Renal cortical epithelial cell (primary cell): ENCODE results near the gene MGAT5B. TPM values are rescaled to one million over a fixed set of nuclear protein-coding genes. Genes with fewer than 3 reads are reported as not detected.
"Not testable (repeated sequence)": the region's sequence is repeated elsewhere in the genome, so short reads cannot be mapped to it uniquely, and the experiment has no call there.

ENCODE experiments used
- DNase-seq: peaks from one replicate; pipeline ENCODE4 v3.0.0-alpha.2; 2011; ENCODE audit warnings: low read depth
- total RNA-seq: library from RNA; depleted of rRNA; stranded (reverse); fragments of >200 nt; gene quantifications from 2 replicates; pipeline ENCODE4 v1.2.3, GENCODE V29; 2014

The MGAT5B gene
- total RNA-seq, 1 donor from 2014 or later = 0.40 TPM

DNA sequence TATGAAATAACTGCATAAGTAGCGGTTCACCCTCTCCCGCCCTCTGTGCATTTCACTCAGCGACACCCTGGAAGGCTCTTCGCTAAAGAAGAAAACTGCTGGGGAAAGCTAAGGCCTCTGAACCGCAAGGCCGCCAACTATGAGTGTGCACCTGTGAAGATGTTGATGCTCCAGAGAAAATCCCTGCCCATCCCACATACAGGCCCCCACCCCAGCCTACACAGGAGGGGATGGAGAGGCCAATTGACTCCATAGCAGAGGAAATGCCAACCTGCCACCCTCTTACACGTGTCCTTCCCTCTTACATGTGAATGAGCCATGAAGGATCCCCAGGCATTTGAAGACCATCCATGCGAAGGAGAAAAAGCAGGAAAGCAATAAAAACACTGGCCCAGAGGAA is 104.8 kb downstream of the MGAT5B start:
- DNase-seq = no peak

DNA sequence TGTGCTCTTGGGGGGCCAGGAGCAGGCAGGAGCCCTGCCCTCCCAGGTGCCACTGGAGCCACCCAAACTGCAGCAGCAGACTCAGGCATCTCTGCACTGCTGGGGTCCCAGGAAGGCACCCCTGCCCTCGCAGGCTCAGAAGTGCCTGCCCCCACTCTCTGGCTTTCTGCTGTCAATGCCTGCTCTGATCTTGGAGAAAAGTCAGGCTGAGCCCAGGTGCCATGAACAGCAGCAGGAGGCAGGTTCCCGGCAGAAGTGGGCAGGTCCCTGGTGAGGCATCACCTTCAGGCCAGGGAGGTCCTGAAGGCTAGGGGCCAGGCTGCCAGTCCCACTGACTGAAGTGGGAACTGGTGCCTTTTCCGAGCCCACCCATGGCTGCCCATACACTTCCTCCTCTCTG is 106.5 kb downstream of the MGAT5B start:
- no peak for DNase-seq

DNA sequence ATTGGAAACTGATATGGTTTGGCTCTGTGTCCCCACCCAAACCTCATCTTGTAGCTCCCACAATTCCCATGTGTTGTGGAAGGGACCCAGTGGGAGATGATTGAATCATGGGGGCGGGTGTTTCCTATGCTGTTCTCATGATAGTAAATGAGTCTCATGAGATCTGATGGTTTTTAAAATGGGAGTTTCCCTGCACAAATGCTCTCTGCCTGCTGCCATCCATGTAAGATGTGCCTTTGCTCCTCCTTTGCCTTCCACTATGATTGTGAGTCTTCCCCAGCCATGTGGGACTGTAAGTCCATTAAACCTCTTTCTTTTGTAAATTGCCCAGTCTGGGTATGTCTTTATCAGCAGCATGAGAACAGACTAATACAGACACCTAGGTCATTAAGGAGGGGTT is 109.8 kb downstream of the MGAT5B start:
- not testable (repeated sequence) for DNase-seq

DNA sequence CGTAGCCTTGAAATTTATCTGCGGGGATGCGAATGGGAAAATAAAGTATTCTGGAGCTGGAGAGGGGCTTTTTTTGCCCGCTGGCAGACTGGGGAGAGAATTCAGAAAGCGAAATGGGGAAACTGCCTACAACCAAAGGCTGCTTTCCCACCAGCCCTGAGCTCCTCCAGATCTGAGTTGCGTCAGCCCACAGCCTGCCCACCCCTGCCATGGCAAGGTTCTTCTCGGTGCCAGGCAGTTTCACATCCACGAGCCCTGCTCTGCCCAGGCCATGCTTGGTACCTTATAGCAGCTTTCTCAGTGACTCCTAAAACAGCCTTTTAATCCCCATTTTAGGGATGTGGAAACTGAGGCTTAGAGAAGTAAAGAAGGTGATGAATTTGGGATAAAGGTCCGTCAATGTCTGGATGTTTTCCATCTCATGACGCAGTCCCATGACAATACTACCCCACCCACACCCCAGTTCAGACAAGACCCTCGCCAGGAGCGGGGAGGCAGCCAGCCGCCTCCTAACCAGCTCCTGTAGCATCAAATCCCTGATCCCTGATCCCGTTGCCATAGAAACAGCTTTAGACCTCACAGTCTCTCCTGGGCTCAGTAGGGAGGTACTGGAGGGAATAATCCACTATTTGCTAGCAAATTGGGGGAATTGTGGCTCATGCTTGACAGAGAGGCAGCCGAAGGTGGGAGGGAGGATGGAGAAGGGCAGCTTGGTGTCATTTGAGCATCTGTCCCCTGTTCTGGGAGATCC is 113.5 kb downstream of the MGAT5B start:
- DNase-seq = no peak

DNA sequence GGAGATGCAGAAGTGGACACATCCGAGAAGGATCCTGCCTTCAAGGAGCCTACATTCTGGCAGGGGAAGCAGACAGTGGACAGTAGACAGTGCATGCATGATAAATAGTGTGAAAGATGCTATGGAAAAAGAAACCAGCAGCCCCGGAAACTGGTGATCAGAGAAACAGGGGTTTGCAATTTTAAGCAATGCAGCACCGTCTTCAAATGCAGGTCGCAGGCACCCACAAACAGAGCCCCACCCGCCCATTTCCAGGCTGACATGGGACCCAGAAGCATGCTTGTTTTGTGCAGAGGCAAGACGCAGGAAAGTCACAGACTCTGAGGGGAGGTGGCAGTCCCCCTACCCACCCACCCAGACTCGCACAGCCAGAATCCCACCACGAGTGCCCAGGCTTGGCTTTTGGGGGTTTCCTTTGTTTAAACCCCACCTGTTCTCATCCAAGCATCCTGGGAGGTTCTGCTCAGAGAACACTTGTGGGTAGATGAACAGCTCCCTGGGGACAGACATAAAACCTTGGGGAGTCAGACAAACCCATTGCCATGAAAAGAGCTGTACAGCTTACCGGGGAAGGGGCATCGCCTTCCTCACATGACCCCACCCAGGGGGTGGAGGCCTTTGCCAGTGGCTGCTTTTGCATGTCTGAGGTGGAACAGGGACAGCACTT is 114.3 kb downstream of the MGAT5B start:
- no peak for DNase-seq

DNA sequence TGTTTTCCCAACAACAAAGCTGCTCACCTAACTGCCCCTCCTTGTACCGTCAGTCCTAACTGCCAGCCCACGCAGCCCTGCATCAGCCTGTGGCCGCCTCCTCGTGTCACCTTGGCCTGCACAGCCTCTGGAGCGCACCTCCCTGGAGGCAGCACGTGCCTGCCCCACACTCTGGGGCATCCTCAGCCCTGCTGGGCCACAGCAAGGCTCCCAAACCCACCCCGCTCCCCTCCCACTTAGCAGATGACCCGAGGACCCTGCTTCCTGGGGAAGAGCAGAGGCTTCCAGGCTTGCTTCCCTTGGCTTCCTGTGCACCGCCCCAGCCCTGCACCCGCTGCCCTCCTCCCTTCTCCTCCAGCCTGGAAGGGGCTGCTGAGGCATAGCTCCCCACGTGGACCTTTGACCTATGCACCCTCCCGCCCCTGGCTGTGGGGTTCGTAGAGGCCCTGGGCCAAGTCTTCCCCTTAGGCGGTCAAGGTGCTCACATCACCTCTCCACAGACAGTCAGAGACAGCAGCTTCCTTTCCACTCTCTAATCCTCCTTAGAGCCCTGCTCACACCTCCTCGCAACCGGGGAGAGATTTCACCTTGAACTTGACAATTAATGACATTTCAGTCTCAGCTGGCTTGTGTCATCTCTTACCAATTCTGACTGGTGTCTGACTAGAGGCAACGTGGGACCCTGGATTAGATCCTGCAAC is 115.0 kb downstream of the MGAT5B start:
- no peak for DNase-seq

DNA sequence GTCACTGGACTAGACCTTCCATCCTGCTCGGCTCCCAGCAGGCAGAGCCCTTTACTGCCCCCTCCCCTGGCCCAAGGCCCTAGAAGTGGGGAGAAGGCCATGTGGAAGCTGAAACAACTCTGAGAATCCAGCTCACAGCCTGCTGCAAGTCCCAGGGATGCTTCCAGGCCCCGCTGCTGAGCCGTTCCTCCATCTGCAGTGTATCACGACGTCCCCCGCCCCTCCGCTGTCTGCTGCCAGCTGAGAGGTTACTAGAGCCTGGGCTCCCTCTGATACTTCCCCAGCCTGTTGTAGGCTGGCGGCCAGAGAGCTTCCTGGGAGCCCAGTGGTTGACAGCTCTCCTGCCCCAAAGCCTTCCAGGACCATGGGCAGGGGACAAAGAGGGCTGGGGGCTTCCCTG is 118.2 kb downstream of the MGAT5B start:
- DNase-seq = no peak

DNA sequence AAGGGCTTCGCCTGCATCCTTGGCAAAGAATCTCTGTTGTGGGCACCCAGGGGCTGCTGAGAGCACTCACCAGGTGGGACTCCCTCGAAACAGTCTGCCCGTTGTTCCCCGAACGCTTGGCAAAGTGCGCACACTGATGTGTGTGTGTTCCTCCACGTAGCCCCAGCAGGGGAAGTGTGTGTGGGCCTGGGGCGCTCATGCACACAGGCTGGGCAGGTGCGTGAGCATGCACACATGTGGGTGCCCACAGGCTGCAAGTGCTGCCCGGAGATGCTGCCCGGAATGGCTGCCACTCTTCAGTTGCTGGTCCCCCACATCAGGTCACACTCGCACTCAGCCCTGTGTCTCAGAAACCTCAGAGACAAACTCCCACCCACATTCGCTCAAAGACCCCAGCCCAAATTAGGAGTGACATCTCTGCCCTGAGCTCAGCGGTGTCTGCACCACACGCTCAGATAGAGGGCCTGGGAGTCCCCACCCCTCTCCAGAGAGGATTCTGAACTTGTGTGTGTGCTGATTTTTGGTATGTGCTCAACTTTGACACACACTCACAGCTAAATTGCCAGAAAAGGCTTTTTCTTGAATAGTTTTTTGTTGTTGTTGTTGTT is 119.4 kb downstream of the MGAT5B start:
- DNase-seq = no peak

DNA sequence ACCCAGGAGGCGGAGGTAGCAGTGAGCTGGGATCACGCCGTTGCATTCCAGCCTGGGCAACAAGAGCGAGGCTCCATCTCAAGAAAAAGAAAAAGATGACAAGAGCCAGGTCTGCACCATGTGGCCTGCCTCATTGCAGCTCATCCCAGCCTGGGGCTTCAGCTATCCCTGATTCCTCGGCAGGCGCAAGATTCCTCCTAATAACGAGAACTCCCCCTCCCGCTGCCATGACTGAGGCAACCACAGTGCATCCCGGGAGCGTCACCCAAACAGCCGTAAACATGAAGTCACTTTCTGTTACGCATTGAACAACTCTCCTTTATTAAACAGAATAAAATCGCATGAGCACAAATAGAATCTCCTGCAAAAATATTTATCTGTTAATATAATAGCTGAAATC is 120.6 kb downstream of the MGAT5B start:
- no peak for DNase-seq

DNA sequence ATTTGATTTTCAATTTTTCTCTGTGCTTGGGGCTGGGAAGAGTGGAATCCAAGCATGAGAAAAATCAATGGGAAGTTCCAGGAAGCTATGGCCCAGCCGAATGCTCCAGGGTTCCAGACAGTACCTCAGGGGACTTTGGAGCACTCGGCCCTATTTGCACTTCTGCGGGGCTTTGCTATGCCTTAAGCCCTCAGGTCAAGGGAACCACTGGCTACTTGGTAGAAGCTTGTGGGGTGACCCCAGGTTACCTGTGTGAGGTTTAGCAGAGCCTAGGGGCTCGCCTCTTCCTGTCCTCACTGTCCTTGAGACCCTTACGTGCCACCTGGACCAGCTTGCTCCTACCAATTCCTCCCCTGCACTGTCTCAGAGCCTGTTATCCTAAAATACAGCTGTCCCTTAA is 121.3 kb downstream of the MGAT5B start:
- DNase-seq = no peak

DNA sequence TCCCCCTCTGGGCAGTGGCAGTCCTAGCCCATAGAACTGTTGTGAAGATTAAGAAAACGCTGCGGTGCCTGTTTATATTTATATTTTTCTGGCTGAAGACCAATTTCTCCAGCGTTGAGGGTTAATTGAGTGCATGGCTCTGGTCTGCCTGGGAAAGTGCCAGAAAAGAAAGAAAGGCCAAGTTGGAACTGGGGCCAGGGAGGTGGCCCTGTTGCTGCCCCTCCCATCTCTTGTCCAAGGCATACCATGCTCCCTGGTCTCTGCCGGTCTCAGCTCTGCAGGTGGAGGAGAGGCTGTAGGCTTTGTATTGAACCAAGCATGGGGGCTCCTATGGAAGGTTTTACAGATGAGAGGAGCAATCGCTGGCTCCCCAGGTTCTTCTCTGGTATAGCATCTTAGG is 124.7 kb downstream of the MGAT5B start:
- no peak for DNase-seq

DNA sequence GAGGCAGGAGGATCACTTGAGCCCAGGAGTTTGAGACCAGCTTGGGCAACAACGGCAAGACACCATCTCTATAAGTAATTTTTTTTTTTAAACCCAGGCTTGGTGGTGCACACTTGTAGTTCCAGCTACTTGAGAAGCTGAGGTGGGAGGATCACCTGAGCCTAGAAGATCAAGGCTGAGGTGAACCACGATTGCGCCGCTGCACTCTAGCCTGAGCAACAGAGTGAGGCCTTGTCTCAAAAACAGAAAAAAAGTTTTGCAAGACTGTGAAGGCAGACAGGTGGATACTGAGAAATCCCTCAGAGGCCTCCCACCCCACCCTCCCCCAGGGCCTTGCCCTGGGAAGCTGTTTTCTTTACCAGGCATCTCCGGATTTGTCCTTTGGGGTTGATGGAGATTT is 125.4 kb downstream of the MGAT5B start:
- peak; percentile 23 for DNase-seq

DNA sequence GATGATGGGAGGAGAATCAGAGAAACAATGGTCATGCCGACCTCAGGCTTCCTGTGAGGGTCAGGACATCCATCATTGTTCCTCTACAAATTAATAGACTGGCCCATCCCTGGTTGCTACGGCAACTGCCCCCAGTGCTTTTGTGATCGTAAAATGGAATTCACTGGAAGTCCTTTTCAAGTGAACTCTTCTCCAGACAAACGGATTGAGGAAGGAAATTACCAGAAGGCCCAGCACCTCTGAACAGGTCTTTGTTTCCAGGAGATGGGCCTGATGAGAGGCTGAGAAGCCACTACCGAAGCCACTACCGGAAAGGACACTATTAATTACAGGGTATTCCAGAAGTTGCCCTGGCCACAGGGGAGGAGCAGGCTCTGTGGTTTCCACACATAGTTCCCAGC is 126.0 kb downstream of the MGAT5B start:
- peak; percentile 67 for DNase-seq

DNA sequence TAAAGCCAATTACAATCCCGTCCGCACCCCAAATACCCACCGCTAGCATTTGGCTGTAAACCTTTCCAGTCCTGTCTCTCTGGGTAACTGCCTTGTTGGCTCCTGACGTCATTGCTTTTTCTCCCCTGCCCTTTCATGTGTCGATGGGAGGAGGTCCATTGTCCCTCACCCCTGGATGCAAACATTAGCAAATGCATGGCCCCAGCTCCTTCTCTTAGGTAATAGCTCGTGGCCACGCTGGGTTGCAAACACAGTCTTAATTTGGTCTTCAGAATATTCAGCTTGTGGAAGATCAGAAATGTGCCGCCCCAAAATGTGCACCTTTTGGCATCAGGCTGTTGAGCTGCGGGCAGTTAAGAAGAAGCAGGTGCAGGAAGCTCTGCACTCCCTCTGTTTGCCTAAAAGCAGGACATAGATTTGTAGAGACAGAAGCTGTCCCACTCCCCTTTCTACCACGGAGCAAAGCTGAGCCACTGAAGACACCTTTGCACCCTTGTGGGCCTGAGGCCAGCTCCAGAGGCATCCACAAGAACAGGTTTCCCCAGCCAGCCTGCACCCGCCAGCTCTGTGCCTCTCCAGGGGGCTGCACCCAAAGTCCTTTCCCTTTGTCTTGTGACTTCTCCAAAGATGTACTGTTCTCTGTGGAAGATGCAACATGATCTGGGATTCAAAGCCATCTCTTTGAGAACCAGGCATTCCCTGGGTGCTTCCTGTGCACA is 127.3 kb downstream of the MGAT5B start:
- no peak for DNase-seq

DNA sequence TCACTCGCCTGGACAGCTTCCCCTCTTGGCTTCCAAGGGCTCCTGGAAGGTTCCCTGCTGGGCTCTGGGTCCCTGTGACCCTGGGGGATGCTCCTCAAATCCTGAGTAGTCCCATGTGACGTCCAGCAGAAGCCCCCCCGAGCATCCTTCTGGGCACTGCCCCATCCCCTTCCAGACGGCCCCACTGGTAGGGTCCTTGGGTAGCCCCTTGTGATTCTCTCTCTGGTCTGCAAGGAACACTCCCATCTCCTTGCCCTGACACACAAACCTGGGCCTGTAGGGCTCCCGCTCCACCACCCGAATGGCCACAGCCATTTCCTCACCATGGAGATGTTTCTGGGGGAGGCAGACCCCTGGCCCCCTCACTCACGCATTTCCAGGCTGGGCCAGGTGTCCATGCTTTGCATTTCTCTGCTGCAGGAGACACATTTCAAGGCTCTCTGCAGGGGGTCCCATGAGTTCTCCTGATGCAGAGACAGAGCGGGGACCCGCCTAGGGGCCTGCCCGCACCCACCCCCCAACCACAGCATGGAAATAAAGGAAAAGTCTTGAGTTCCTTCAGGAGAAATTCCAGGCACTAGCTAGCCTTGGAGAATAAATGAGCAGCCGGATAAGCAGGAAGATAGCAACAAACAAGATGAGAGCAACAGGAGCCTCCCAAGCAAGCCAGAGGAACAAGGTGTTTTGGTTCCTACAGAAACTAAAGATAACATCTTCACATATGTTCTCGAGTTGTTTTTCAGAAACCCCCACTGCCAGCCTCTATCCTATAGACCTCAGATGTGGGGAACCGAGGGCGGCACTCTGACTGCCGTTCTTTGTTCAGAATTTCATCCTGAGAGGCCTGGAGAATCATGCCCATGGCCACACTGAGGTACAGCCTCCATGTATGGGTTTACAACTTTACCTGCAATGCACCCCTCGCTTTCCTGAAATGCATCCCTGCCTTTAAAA is 128.8 kb downstream of the MGAT5B start:
- no peak for DNase-seq

DNA sequence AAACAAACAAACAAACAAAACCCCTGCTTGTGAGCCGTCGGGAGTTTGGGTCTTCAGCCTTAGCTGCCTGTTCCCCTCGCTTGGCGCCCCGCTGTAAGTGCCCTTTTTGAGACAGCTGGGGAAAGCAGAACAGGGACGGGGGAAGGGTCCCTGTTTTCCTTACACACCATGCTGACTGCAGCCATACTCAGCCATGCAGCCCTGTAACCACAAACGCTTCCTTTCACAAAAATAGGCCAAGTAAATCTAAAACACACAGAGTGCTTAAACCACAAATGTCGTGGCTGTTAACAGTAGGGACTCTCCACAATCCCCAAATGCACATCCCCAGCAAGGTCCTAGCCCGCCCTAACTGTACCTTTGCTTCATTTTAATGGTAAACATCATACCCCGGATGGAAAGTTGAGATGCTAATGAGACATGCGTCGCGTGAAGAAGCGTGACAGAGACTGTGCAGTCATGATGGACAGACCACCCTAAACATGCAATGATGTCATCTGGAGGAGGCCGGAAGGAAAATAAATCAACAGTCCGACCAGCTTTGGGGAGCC is 129.9 kb downstream of the MGAT5B start:
- DNase-seq = peak; percentile 15

DNA sequence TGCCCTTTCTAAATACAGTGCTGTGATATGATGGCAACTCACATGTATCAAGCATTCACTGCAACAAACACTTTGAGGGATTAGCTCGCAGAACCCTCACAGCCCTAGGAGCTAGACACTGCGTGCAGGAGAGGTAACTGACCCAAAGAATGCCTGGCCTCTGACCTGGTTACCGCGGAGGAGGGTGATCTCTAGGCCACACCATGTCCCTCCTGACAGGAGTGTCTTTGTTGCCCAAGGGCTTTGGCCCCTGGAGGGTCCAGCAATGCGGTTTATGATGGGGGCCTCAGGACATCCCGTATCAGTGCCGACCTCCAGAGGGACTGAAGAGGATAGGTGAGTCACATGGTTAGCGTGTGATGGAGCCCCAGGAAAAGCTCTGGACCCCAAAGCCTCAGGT is 130.6 kb downstream of the MGAT5B start:
- no peak for DNase-seq
